Measurements from ENCODE around the gene GJD4. TPM values are rescaled to one million over a fixed set of nuclear protein-coding genes. Genes with fewer than 3 reads are reported as not detected.

GJD4 gene
- total RNA-seq, 2 experiments from 2014 or later = not detected

DNA sequence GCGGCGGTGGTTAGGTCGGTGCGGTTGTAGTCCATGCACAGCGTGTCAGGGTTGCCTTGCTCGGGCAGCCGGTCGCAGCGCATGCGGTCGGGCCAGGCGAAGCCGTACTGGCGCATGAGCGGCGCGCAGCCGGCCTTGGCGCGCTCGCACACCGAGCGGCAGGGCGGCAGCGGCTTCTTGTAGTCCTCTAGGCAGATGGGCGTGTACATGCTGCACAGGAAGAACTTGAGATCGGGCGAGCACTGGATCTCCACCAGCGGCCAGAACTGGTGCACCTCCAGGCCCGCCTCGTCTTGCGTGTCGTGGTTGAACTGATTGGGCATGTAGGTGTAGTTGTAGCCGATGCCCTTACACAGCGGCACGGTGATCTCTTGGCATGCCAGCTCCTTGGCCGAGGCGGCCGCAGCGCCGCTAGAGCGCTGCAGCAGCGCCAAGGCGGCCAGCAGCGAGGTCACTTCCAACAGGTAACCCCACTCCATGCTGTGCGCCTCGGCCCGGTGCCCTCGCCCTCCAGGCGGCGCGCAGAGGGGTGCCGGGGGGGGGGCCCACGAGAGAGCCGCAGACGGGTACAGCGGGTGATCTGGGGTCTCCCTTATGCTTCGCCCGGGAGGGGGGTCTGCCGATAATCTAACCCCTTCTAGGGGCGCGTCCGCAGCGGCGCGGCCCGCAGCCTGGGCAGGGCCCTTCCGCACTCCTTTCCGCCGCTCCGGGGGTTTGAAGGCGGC lies 36.0 kb downstream of the GJD4 start:
- Mint-ChIP-seq H3K9me3 (ENCODE audit: low read depth) (no peaks in the 10 kb centered on the region), H3K4me3 (peak overlapping the region; percentile 71), H3K27ac (no peak overlapping the region), H3K36me3 (ENCODE audit: low read depth) (no peaks in the 10 kb centered on the region), H3K27me3 (peaks cover 47% of the 10 kb centered on the region), H3K4me1 (peaks cover 20% of the 10 kb centered on the region)
- ATAC-seq = peak; percentile 59
- POLR2A ChIA-PET = no interaction called here
- CTCF ChIA-PET = interaction anchor here (0.6 to 1.2 kb wide), 3 partner anchors 28 to 574 kb away, joined by 3 to 5 read pairs (median 4); no protein-coding TSS in a partner anchor
- DNase-seq = peak; percentile 71
- intact Hi-C loops (cut with DNase I, micrococcal nuclease) = loop anchor here in 1 of 2 experiments (5.0 kb wide), 1 partner anchor 514 kb away; the partner anchor contains the start of gene CREM

DNA sequence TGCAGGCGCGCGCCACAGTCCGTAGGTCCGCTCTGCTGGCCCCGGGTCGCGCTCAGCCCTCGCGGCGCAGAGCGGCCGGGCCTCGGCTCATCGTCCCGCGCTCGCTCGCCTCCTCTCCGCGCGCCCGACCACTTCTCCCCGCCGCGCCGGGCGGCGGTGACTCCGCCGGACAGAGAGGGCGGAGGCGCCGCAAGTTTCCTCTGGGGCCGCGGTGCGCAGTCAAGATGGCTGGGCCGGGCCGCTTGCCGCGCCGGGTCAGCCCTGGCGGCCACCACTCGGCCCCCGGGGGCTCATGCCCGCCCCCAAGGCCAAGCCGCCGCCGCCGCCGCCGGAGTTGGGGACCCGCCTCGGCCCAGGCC lies 36.5 kb downstream of the GJD4 start:
- no peaks in the 10 kb centered on the region for H3K9me3 Mint-ChIP-seq (ENCODE audit: low read depth)
- no peaks in the 10 kb centered on the region for H3K36me3 Mint-ChIP-seq (ENCODE audit: low read depth)
- peaks cover 45% of the 10 kb centered on the region for H3K27me3 Mint-ChIP-seq
- no peak for ATAC-seq
- CTCF ChIA-PET = interaction anchor here (1.2 kb wide), 1 partner anchor 516 kb away, joined by 3 read pairs; no protein-coding TSS in a partner anchor
- peak overlapping the region; percentile 71 for H3K4me3 Mint-ChIP-seq
- intact Hi-C loops (cut with DNase I, micrococcal nuclease) = loop anchor here (1.0 to 5.0 kb wide), 3 partner anchors 305 to 515 kb away; partner anchors contain the start of genes CREM (in 2 of the 2) and CCNY (in 1 of the 2)
- peak; percentile 25 for DNase-seq
- no peak overlapping the region for H3K27ac Mint-ChIP-seq
- POLR2A ChIA-PET = no interaction called here
- H3K4me1 Mint-ChIP-seq = peaks cover 20% of the 10 kb centered on the region

DNA sequence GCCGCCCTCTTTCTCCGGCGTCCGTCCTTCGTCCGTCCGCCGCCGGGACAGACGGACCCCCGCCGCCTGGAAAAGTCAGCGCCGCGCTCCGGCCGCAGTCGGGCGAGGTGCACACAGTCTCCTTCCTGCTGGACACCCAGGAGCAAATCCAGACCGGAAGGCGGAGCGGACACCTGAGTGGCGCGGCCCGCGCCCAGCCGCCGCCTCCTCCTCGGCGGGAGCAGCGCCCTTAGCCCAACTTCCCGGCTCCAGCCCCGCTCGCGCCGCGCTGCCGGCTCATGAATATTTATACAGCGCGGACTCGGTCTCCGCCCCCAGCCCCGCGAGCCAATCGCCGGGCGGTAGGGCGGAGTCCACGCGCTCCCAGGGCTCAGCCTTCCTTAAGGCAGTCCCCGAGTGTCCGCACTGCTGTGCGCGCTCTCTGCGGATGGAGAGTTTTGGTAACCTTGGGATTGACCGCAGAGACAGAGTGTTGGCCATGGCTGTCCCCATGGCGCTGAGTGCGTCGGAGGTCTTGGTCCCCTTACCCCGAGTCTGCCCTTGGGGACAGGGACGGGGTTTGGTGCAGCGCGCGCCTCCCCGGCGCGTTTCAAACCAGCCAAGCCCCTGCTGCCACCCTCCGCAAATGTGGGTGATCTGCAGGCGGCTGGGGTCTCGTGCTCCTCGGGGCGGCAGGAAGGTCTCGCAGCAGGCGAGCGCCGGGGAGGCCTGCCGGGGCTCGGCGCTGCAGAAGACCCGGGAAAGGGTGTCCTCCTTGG lies 37.1 kb downstream of the GJD4 start, which contains the start of gene FZD8:
Gene FZD8 (minus strand): TSS at position 262 of the 758 bp plus-strand sequence. CDS start 867 bp downstream, outside the sequence.
- Mint-ChIP-seq H3K27me3 (peaks cover 43% of the 10 kb centered on the region), H3K9me3 (ENCODE audit: low read depth) (no peaks in the 10 kb centered on the region), H3K4me1 (peaks cover 20% of the 10 kb centered on the region), H3K4me3 (peak within 1 kb of the TSS; percentile 71), H3K27ac (no peak within 1 kb of the TSS), H3K36me3 (ENCODE audit: low read depth) (no peaks in the 10 kb centered on the region)
- intact Hi-C loops (cut with DNase I, micrococcal nuclease) = loop anchor here (1.0 to 5.0 kb wide), 3 partner anchors 306 to 516 kb away; partner anchors contain the start of genes CREM (in 2 of the 2) and CCNY (in 1 of the 2)
- POLR2A ChIA-PET = no interaction called here
- CTCF ChIA-PET = no interaction called here
- ATAC-seq (peak; percentile 90), DNase-seq (peak; percentile 85)

DNA sequence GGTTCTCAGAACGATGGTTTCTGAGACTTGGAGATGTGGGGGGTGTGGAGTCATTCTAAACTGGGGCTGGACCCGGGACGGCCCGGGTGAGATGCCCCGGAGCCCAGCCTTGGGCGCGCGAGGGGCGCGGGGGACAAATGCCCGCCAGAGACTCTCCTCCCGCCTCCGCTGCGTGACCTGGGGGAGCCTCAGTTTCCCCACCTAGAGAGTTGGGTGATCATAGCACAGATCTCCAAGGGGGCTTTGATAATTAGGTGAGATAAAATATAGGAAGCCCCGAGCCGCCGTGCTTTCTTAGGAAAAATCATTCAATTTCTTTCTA lies 37.6 kb downstream of the GJD4 start:
- intact Hi-C loops (cut with DNase I, micrococcal nuclease) = loop anchor here (1.0 to 5.0 kb wide), 3 partner anchors 306 to 516 kb away; partner anchors contain the start of genes CREM (in 2 of the 2) and CCNY (in 1 of the 2)
- Mint-ChIP-seq H3K27me3 (peaks cover 41% of the 10 kb centered on the region), H3K9me3 (ENCODE audit: low read depth) (no peaks in the 10 kb centered on the region), H3K4me3 (peak overlapping the region; percentile 71), H3K36me3 (ENCODE audit: low read depth) (no peaks in the 10 kb centered on the region), H3K27ac (no peak overlapping the region), H3K4me1 (peaks cover 20% of the 10 kb centered on the region)
- ChIA-PET POLR2A (no interaction called here), CTCF (no interaction called here)
- DNase-seq (no peak), ATAC-seq (no peak)

DNA sequence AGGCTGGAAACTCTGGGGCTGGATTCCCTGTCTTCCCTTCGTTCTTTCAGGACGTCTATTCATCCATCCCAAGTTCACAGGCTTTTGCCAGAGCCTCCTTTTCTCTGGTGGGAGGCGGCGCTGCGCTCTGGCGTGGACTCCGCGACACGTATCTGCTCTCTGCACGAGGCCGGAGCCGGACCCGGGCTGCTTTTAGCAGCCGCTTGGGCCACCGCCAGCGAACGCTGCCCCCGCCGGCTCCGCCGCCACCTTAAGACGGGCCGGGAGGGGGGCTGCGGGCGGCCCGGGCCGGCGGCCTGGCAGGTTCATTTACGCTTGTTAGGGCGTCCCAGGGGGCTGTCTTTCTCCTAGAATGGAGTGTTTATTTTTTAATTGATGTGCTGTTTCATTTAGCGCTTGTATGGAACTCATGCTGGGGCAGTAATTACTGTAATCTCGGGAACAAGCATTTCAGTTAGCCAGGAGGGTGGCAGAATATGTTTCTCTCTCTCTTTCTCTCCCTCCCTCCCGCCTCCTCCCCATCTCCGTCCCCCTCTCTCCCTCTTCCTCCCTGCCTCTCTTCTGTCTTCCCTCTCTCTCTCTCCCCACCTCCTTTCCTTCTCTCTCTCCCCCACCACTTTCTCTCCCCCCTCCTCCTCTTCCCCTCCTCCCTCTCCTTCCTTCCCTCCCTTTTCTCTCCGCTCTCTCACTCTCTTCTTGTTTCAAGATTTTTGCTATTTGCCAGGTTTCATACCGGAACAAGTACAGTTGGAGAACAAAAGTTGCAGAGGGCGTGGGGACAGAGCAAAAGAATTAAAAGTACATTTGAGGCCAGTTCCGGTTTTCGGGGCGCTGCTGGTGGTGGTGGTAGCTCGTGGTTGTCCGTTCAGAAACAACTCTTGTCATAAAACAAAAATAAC lies 38.3 kb downstream of the GJD4 start:
- POLR2A ChIA-PET = no interaction called here
- DNase-seq = peak; percentile 12
- Mint-ChIP-seq H3K4me3 (peak overlapping the region; percentile 71), H3K27me3 (peaks cover 37% of the 10 kb centered on the region), H3K4me1 (peaks cover 20% of the 10 kb centered on the region), H3K36me3 (ENCODE audit: low read depth) (no peaks in the 10 kb centered on the region), H3K9me3 (ENCODE audit: low read depth) (no peaks in the 10 kb centered on the region), H3K27ac (no peak overlapping the region)
- CTCF ChIA-PET = interaction anchor here (0.8 to 3.7 kb wide), 4 partner anchors 7 to 1211 kb away, joined by 3 to 24 read pairs (median 5); no protein-coding TSS in a partner anchor
- ATAC-seq = no peak
- intact Hi-C loops (cut with DNase I, micrococcal nuclease) = loop anchor here in 1 of 2 experiments (5.0 kb wide), 1 partner anchor 516 kb away; the partner anchor contains the start of gene CREM

DNA sequence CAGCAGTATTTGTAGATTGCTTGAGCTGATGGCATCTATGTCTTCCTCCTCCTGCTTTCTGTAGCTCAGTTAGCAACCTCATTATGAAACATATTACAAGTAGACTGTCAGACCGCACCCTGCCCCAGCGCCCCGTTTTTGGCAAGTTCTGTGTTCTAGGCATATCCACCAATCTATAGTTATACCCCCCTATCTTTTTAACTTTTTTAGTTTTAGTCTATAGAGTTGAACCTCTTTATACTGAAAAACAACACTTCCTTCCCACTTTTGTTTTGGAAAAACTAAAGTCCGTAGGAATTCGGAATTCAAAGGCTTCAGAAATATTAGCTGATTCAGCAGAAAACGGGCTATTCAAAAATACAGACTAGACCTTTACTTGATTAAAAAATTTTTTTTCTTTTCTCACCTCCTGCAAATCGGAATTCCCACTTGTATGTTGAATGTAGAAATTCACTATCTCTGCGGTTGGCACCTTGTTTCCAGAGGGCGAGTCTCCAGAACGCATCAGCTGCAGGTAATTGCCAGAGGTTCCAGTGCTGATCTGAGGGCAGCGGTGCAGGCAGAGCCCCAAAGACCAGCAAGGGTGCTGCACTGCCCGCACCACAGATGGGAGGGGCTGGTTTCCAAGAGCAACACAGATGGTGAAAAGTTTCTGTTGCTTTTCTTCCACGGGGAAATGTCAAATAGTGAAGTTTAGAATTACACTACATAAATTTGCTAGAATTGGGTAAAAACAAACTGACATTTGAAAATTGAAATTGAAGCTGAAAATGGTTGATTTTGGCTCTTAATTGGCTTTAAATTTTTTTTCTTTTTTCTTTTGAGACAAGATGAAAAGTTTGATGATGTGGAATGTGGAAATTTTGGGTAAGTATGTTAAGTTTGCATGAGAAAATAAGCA lies 39.2 kb downstream of the GJD4 start:
- DNase-seq (peak; percentile 33), ATAC-seq (no peak)
- intact Hi-C loops (cut with DNase I, micrococcal nuclease) = loop anchor here in 1 of 2 experiments (5.0 kb wide), 1 partner anchor 517 kb away; the partner anchor contains the start of gene CREM
- Mint-ChIP-seq H3K4me1 (peaks cover 20% of the 10 kb centered on the region), H3K4me3 (peak overlapping the region; percentile 71), H3K36me3 (ENCODE audit: low read depth) (no peaks in the 10 kb centered on the region), H3K9me3 (ENCODE audit: low read depth) (no peaks in the 10 kb centered on the region), H3K27me3 (peaks cover 32% of the 10 kb centered on the region), H3K27ac (no peak overlapping the region)
- ChIA-PET CTCF (interaction anchor here (0.8 to 3.7 kb wide), 4 partner anchors 8 to 1210 kb away, joined by 3 to 24 read pairs (median 5); no protein-coding TSS in a partner anchor), POLR2A (no interaction called here)

DNA sequence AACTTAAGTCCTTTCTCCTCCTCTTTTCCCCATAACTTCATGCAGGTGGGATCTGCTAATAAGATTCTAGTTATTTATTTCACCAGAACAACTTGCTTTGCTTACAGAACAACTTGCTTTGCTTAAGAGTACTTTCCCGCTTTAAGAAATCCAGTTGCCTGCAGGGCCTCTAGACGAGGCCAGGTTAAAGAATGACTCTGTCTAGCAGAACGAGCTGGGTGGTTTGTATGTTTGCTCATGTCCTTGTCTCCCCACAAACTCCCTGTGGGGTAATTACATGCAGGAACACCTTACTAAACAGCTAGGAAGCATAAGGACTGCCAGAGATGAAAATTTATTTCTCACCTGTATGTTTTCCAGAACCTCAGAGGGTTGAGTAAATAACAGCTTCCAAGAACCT lies 45.8 kb downstream of the GJD4 start:
- ChIA-PET CTCF (interaction anchor here (0.6 kb wide), 1 partner anchor 492 kb away, joined by 3 read pairs; no protein-coding TSS in a partner anchor), POLR2A (no interaction called here)
- H3K27me3 Mint-ChIP-seq = peaks cover 12% of the 10 kb centered on the region
- no peaks in the 10 kb centered on the region for H3K4me1 Mint-ChIP-seq
- no peak for ATAC-seq
- no peak overlapping the region for H3K4me3 Mint-ChIP-seq
- intact Hi-C loops (cut with DNase I, micrococcal nuclease) = no loop called here
- no peaks in the 10 kb centered on the region for H3K36me3 Mint-ChIP-seq (ENCODE audit: low read depth)
- no peak overlapping the region for H3K27ac Mint-ChIP-seq
- DNase-seq = no peak
- H3K9me3 Mint-ChIP-seq (ENCODE audit: low read depth) = no peaks in the 10 kb centered on the region

DNA sequence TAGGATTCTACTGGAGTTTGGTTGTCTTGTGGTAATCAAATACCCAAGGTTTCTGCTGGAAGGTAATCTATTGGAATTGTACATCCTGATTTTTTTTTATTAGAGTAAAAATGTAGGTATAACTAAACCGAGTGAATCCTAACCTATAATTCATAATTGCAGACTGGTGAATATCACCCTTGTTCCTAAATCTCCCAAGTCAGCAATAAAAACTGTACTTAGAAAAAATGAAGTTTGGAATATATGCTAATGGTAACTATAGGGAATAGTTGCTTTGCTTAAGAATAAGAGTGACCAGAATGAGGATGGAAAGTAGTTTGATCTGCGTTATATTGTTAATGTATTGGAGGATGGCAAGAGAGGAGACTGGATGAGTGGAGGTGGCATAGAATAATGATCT lies 47.7 kb downstream of the GJD4 start:
- no peak for DNase-seq
- H3K27ac Mint-ChIP-seq = no peak overlapping the region
- ATAC-seq = no peak
- ChIA-PET CTCF (no interaction called here), POLR2A (no interaction called here)
- peaks cover 13% of the 10 kb centered on the region for H3K27me3 Mint-ChIP-seq
- H3K36me3 Mint-ChIP-seq (ENCODE audit: low read depth) = no peaks in the 10 kb centered on the region
- H3K4me1 Mint-ChIP-seq = no peaks in the 10 kb centered on the region
- no peak overlapping the region for H3K4me3 Mint-ChIP-seq
- H3K9me3 Mint-ChIP-seq (ENCODE audit: low read depth) = no peaks in the 10 kb centered on the region
- intact Hi-C loops (cut with DNase I, micrococcal nuclease) = no loop called here

DNA sequence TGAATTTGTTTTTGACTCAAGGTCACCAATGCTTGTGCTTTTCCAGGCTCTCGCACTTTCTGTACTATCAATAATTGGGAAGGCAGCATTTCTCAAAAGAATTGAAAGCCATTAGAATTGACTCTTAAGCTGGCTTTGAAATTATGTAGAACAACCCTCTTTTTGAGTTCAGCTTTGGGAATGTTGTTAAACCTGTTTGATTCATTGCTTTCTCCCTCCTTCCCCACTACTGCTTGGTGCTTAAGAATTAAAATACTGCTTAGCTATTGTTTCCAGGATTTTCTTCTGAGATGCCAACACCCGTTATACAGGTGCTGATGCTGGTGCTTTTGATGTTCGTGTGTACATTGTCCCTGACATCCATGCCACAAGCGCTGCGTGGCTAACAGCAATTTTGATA lies 52.5 kb downstream of the GJD4 start:
- no peaks in the 10 kb centered on the region for H3K4me1 Mint-ChIP-seq
- H3K36me3 Mint-ChIP-seq (ENCODE audit: low read depth) = no peaks in the 10 kb centered on the region
- peaks cover 15% of the 10 kb centered on the region for H3K27me3 Mint-ChIP-seq
- ChIA-PET CTCF (no interaction called here), POLR2A (no interaction called here)
- DNase-seq = no peak
- H3K4me3 Mint-ChIP-seq = no peak overlapping the region
- ATAC-seq = no peak
- peaks cover 5% of the 10 kb centered on the region for H3K9me3 Mint-ChIP-seq (ENCODE audit: low read depth)
- intact Hi-C loops (cut with DNase I, micrococcal nuclease) = no loop called here
- H3K27ac Mint-ChIP-seq = no peak overlapping the region

Measured in activated CD4-positive, alpha-beta T cell treated with anti-CD3 and anti-CD28 coated beads for 36 hours (primary cell).